ENCODE measurements around the gene IFT88. TPM values are rescaled to one million over a fixed set of nuclear protein-coding genes. Genes with fewer than 3 reads are reported as not detected.

Gene IFT88
- total RNA-seq, 1 experiment from 2014 or later: 12.1 TPM

GRCh38 chr13:20738616-20739015, 171.7 kb downstream of the IFT88 start:
- Mint-ChIP-seq H3K4me1 (ENCODE audit: low read depth, unreplicated experiment) (no peaks in the 10 kb centered on the region), H3K36me3 (ENCODE audit: insufficient read depth, unreplicated experiment) (no peaks in the 10 kb centered on the region), H3K9me3 (ENCODE audit: unreplicated experiment) (no peaks in the 10 kb centered on the region), H3K27ac (ENCODE audit: unreplicated experiment) (no peak overlapping the region), H3K4me3 (ENCODE audit: unreplicated experiment) (no peak overlapping the region), H3K27me3 (ENCODE audit: insufficient read depth, unreplicated experiment) (no peaks in the 10 kb centered on the region)
- CTCF ChIA-PET: interaction anchor here (1.4 kb wide), 1 partner anchor 27 kb away, joined by 3 read pairs; no protein-coding TSS in a partner anchor
- Histone ChIP-seq H3K4me3 (ENCODE audit: low read depth, low read length) (no peak overlapping the region), H3K27me3 (replicated peaks; ENCODE audit: control insufficient read depth, insufficient read depth, low read length) (no peaks in the 10 kb centered on the region), H3K9me3 (0 out of 2 replicates have a peak, but pooled peaks cover 3% of the 10 kb centered on the region), H3K4me1 (peaks cover 4% of the 10 kb centered on the region), H3K36me3 (ENCODE audit: control insufficient read depth, insufficient read depth, low read length) (no peaks in the 10 kb centered on the region; the same call in 1 of the 2 replicates)
- DNase-seq: no peak
- intact Hi-C loops (cut with micrococcal nuclease; ENCODE audit: unreplicated experiment): no loop called here
- POLR2A ChIA-PET: no interaction called here
- no peak for TF ChIP-seq CTCF (IDR thresholded peaks at IDR 0.05; ENCODE audit: insufficient read depth in 1 of 2, low read depth in 1 of 2, low read length in 1 of 2, severe bottlenecking in 1 of 2, unreplicated experiment in 1 of 2)
- BruUV-seq (replicated peaks): no TSS peak

GRCh38 chr13:20740021-20740420, 173.1 kb downstream of the IFT88 start:
- Mint-ChIP-seq H3K36me3 (ENCODE audit: insufficient read depth, unreplicated experiment) (no peaks in the 10 kb centered on the region), H3K27me3 (ENCODE audit: insufficient read depth, unreplicated experiment) (no peaks in the 10 kb centered on the region), H3K4me1 (ENCODE audit: low read depth, unreplicated experiment) (no peaks in the 10 kb centered on the region), H3K27ac (ENCODE audit: unreplicated experiment) (no peak overlapping the region), H3K4me3 (ENCODE audit: unreplicated experiment) (no peak overlapping the region), H3K9me3 (ENCODE audit: unreplicated experiment) (no peaks in the 10 kb centered on the region)
- H3K27me3 ChIP-seq (replicated peaks; ENCODE audit: control insufficient read depth, insufficient read depth, low read length): no peaks in the 10 kb centered on the region
- intact Hi-C loops (cut with micrococcal nuclease; ENCODE audit: unreplicated experiment): no loop called here
- H3K4me3 ChIP-seq (ENCODE audit: low read depth, low read length): no peak overlapping the region
- BruUV-seq (replicated peaks): no TSS peak
- H3K36me3 ChIP-seq (ENCODE audit: control insufficient read depth, insufficient read depth, low read length): no peaks in the 10 kb centered on the region; the same call in 1 of the 2 replicates
- CTCF ChIA-PET: interaction anchor here (1.4 kb wide), 1 partner anchor 28 kb away, joined by 3 read pairs; no protein-coding TSS in a partner anchor
- no peak for TF ChIP-seq CTCF (IDR thresholded peaks at IDR 0.05; ENCODE audit: insufficient read depth in 1 of 2, low read depth in 1 of 2, low read length in 1 of 2, severe bottlenecking in 1 of 2, unreplicated experiment in 1 of 2)
- no peak for DNase-seq
- H3K9me3 ChIP-seq: 0 out of 2 replicates have a peak, but pooled peaks cover 3% of the 10 kb centered on the region
- POLR2A ChIA-PET: no interaction called here
- peaks cover 4% of the 10 kb centered on the region for H3K4me1 ChIP-seq

Other genes with a start within 250 kb of the IFT88 start
- gene CRYL1, start 41.3 kb upstream of the IFT88 start, total RNA-seq (2022): 4.3 and 6.7 TPM in 2 replicates
- gene IL17D, start 136.5 kb downstream of the IFT88 start, total RNA-seq (2022): 1.7 and 2.2 TPM in 2 replicates
- 8.6 and 9.6 TPM in 2 replicates for gene EEF1AKMT1, start 206.8 kb downstream of the IFT88 start, total RNA-seq (2022)

All from Caco-2 (cell line).